Esophagus squamous epithelium (tissue), 4 donors: ENCODE measurements around the gene SV2B.

Experiments used
- POLR2A ChIP-seq, 4 donors: fragments of 450-650 bp; IDR thresholded peaks; one replicate each; pipeline ENCODE4 v1.6.1; 2017; ENCODE audit warnings: antibody characterized with exemption in 4 of 4, mild to moderate bottlenecking in 4 of 4, moderate library complexity in 3 of 4
- TF ChIP-seq, protein P1 (sequence below), 6 experiments: fragments of 450-650 bp in 4 of 6; fragments of 200-600 bp in 2 of 6; sonication (generic) in 2 of 6; IDR thresholded peaks; one replicate each; pipeline ENCODE4 v1.5.1; 2016 to 2019; ENCODE audit warnings: antibody characterized with exemption in 6 of 6, mild to moderate bottlenecking in 4 of 6, moderate library complexity in 4 of 6

DNA sequence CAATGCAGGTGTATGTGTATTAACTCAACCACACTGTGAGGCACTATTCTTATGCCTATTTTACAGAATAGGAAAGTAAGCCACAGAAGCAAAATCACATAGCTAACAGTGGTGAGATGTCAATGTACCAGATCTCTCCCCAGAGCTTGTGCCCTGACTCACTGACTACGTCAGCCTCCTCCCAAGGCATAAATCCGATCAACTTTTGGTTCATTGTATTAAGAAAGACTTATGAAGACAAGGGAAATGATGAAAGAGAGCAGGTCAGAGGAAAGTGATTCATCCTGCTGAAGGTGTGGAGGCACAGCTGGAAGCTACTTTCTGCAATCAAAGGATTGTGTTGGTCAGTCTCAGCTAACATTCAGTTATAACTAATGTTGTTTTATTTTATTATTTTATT, 33.0 kb upstream of the SV2B start:
- TF ChIP-seq, protein P1, sequence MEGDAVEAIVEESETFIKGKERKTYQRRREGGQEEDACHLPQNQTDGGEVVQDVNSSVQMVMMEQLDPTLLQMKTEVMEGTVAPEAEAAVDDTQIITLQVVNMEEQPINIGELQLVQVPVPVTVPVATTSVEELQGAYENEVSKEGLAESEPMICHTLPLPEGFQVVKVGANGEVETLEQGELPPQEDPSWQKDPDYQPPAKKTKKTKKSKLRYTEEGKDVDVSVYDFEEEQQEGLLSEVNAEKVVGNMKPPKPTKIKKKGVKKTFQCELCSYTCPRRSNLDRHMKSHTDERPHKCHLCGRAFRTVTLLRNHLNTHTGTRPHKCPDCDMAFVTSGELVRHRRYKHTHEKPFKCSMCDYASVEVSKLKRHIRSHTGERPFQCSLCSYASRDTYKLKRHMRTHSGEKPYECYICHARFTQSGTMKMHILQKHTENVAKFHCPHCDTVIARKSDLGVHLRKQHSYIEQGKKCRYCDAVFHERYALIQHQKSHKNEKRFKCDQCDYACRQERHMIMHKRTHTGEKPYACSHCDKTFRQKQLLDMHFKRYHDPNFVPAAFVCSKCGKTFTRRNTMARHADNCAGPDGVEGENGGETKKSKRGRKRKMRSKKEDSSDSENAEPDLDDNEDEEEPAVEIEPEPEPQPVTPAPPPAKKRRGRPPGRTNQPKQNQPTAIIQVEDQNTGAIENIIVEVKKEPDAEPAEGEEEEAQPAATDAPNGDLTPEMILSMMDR (IDR thresholded peaks at IDR 0.05): no peak
- no peak for TF ChIP-seq POLR2A (IDR thresholded peaks at IDR 0.05)
